ENCODE data around the gene PRRC2C.
"Not testable (repeated sequence)": the region's sequence is repeated elsewhere in the genome, so short reads cannot be mapped to it uniquely, and the experiment has no call there.

The PRRC2C gene

GRCh38 chr1:171509191-171509590 lies 23.9 kb downstream of the PRRC2C start:
- in situ Hi-C loops (cut with MboI; ENCODE audit: low sequenced_read_pairs), result no loop called here
- Histone ChIP-seq H3K36me3 (replicated peaks) (peaks cover 16% of the 10 kb centered on the region), H3K4me3 (no peak overlapping the region), H3K4me1 (peaks cover 11% of the 10 kb centered on the region), H3K9me3 (no peaks in the 10 kb centered on the region), H3K27me3 (ENCODE audit: low read depth) (no peaks in the 10 kb centered on the region)
- no peak for DNase-seq (ENCODE audit: low spot score in 2 of 2)

DNA sequence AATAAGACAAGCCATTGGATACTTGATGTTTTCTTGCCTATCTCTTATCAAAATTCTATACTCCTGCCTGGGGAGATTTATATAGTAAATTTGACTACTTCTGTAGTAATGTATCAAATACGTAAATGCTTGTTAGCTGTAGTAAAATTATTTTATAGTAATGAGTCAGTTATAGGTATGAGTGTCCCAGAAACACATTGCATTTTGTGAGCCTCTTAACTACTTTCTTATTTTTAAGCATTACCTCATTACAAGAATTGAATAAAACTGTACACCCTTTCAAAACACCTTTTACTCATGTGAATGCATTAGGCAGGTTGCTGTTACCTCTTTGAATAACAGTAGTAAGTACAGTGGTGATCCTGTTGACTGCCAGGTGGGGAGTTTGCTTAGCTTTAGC lies 28.4 kb downstream of the PRRC2C start:
- no peak for DNase-seq (ENCODE audit: low spot score in 2 of 2)
- no peaks in the 10 kb centered on the region for H3K27me3 ChIP-seq (ENCODE audit: low read depth)
- peaks cover 54% of the 10 kb centered on the region for H3K36me3 ChIP-seq (replicated peaks)
- no peaks in the 10 kb centered on the region for H3K4me1 ChIP-seq
- H3K9me3 ChIP-seq, result no peaks in the 10 kb centered on the region
- in situ Hi-C loops (cut with MboI; ENCODE audit: low sequenced_read_pairs), result no loop called here
- no peak overlapping the region for H3K4me3 ChIP-seq

DNA sequence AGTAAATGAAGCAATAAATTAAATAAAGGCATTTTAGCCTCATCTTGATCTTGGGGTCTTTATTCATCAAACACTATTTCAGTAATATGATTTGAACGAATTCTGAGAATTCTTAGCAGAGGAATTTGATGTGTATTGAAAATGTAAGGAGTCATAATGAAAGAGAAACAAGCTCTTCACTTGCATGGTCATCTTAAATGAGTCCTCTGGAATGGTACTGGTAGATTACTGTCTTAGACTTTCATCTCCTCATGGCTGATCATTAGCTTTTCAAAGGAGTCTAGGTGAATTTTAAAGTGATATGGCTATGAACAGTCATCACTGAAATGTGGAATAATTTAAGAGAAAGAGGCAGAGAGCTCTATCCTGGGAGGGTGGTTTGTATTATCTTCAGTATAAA lies 30.0 kb downstream of the PRRC2C start:
- H3K36me3 ChIP-seq (replicated peaks), result peaks cover 68% of the 10 kb centered on the region

GRCh38 chr1:171515741-171516140 lies 30.4 kb downstream of the PRRC2C start:
- no peak for DNase-seq (ENCODE audit: low spot score in 2 of 2)
- no peak overlapping the region for H3K4me3 ChIP-seq
- H3K36me3 ChIP-seq (replicated peaks), result peaks cover 68% of the 10 kb centered on the region
- H3K9me3 ChIP-seq, result no peaks in the 10 kb centered on the region
- in situ Hi-C loops (cut with MboI; ENCODE audit: low sequenced_read_pairs), result no loop called here
- H3K4me1 ChIP-seq, result no peaks in the 10 kb centered on the region
- no peaks in the 10 kb centered on the region for H3K27me3 ChIP-seq (ENCODE audit: low read depth)

More for the DNA sequence above, 30.0 kb downstream of the PRRC2C start:
- DNase-seq (ENCODE audit: low spot score in 2 of 2), result no peak
- no peaks in the 10 kb centered on the region for H3K27me3 ChIP-seq (ENCODE audit: low read depth)
- no peak overlapping the region for H3K4me3 ChIP-seq
- H3K4me1 ChIP-seq, result no peaks in the 10 kb centered on the region
- in situ Hi-C loops (cut with MboI; ENCODE audit: low sequenced_read_pairs), result no loop called here
- no peaks in the 10 kb centered on the region for H3K9me3 ChIP-seq

- DNase-seq (ENCODE audit: low spot score in 2 of 2), result no peak
- H3K9me3 ChIP-seq, result no peaks in the 10 kb centered on the region
- H3K4me1 ChIP-seq, result no peaks in the 10 kb centered on the region
- no peaks in the 10 kb centered on the region for H3K27me3 ChIP-seq (ENCODE audit: low read depth)
- H3K36me3 ChIP-seq (replicated peaks), result peaks cover 84% of the 10 kb centered on the region
- no peak overlapping the region for H3K4me3 ChIP-seq
- in situ Hi-C loops (cut with MboI; ENCODE audit: low sequenced_read_pairs), result no loop called here
Observed at GRCh38 chr1:171521567-171521966, 36.2 kb downstream of the PRRC2C start.

DNA sequence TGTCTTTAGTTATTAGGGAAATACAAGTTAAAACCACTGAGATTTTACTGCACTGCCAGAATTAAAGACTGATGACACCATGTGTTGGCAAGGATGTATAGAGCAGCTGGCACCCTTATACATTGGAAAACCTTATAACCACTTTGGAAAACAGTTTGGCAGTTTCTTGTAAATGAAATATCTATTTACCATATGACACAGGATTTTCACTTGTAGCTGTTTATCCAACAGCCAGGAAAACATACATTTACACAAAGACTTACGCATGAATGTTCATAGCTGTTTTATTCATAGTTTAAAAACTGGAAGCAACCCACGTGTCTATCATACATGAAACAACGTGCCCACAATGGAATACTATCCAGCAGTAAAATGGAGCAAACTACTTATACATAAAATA lies 45.3 kb downstream of the PRRC2C start:
- H3K36me3 ChIP-seq (replicated peaks), result peaks cover 80% of the 10 kb centered on the region
- H3K4me3 ChIP-seq, result no peak overlapping the region

GRCh38 chr1:171532520-171532919 lies 47.2 kb downstream of the PRRC2C start:
- Histone ChIP-seq H3K27me3 (ENCODE audit: low read depth) (no peaks in the 10 kb centered on the region), H3K4me1 (no peaks in the 10 kb centered on the region), H3K36me3 (replicated peaks) (peaks cover 94% of the 10 kb centered on the region), H3K9me3 (no peaks in the 10 kb centered on the region), H3K4me3 (no peak overlapping the region)
- DNase-seq (ENCODE audit: low spot score in 2 of 2), result no peak
- in situ Hi-C loops (cut with MboI; ENCODE audit: low sequenced_read_pairs), result no loop called here

More for the DNA sequence above, 45.3 kb downstream of the PRRC2C start:
- Histone ChIP-seq H3K27me3 (ENCODE audit: low read depth) (no peaks in the 10 kb centered on the region), H3K4me1 (no peaks in the 10 kb centered on the region), H3K9me3 (no peaks in the 10 kb centered on the region)
- in situ Hi-C loops (cut with MboI; ENCODE audit: low sequenced_read_pairs), result no loop called here
- no peak for DNase-seq (ENCODE audit: low spot score in 2 of 2)

- DNase-seq (ENCODE audit: low spot score in 2 of 2), result no peak
- no peaks in the 10 kb centered on the region for H3K27me3 ChIP-seq (ENCODE audit: low read depth)
- H3K9me3 ChIP-seq, result no peaks in the 10 kb centered on the region
- in situ Hi-C loops (cut with MboI; ENCODE audit: low sequenced_read_pairs), result no loop called here
- H3K4me1 ChIP-seq, result no peaks in the 10 kb centered on the region
- H3K36me3 ChIP-seq (replicated peaks), result peaks cover 85% of the 10 kb centered on the region
- H3K4me3 ChIP-seq, result no peak overlapping the region
Observed at GRCh38 chr1:171545523-171545922, 60.2 kb downstream of the PRRC2C start.

DNA sequence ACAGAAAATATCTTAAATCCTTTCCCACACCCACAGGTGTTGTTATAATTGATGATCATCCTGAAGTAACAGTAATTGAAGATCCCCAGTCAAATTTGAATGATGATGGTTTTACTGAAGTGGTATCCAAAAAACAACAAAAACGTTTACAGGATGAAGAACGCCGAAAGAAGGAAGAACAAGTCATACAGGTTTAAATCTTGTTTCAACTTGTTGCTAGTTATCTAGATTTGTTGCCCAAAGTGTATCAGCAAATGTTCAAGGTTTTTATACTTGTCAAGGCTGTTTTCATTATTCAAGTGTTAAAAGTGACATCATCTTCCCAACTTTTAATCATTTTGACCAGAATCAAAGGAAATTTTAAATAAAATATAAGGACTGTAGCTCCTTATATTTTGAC lies 64.7 kb downstream of the PRRC2C start:
- in situ Hi-C loops (cut with MboI; ENCODE audit: low sequenced_read_pairs), result no loop called here
- no peaks in the 10 kb centered on the region for H3K9me3 ChIP-seq
- H3K4me1 ChIP-seq, result no peaks in the 10 kb centered on the region
- no peak for DNase-seq (ENCODE audit: low spot score in 2 of 2)
- H3K36me3 ChIP-seq (replicated peaks), result peaks cover 68% of the 10 kb centered on the region
- no peaks in the 10 kb centered on the region for H3K27me3 ChIP-seq (ENCODE audit: low read depth)
- H3K4me3 ChIP-seq, result no peak overlapping the region

DNA sequence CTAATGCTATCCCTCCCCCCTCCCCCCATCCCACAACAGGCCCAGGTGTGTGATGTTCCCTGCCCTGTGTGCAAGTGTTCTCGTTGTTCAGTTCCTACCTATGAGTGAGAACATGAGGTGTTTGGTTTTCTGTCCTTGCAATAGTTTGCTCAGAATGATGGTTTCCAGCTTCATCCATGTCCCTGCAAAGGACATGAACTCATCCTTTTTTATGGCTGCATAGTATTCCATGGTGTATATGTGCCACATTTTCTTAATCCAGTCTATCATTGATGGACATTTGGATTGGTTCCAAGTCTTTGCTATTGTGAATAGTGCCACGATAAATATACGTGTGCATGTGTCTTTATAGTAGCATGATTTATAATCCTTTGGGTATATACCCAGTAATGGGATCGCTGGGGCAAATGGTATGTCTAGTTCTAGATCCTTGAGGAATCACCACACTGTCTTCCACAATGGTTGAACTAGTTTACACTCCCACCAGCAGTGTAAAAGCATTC lies 65.3 kb downstream of the PRRC2C start:
- DNase-seq (ENCODE audit: low spot score in 2 of 2); in situ Hi-C loops (cut with MboI; ENCODE audit: low sequenced_read_pairs); H3K4me3 ChIP-seq; H3K9me3 ChIP-seq; H3K27me3 ChIP-seq (ENCODE audit: low read depth); H3K4me1 ChIP-seq: not testable (repeated sequence)
- peaks cover 67% of the 10 kb centered on the region for H3K36me3 ChIP-seq (replicated peaks)

DNA sequence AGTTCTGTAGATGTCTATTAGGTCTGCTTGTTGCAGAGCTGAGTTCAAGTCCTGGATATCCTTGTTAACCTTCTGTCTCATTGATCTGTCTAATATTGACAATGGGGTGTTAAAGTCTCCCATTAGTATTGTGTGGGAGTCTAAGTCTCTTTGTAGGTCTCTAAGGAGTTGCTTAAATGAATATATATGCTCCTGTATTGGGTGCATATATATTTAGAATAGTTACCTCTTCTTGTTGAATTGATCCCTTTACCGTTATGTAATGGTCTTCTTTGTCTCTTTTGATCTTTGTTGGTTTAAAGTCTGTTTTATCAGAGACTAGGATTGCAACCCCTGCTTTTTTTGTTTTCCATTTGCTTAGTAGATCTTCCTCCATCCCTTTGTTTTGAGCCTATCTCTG lies 68.6 kb downstream of the PRRC2C start:
- H3K27me3 ChIP-seq (ENCODE audit: low read depth); H3K9me3 ChIP-seq; DNase-seq (ENCODE audit: low spot score in 2 of 2); H3K4me1 ChIP-seq; in situ Hi-C loops (cut with MboI; ENCODE audit: low sequenced_read_pairs); H3K4me3 ChIP-seq: not testable (repeated sequence)
- H3K36me3 ChIP-seq (replicated peaks), result peaks cover 71% of the 10 kb centered on the region

DNA sequence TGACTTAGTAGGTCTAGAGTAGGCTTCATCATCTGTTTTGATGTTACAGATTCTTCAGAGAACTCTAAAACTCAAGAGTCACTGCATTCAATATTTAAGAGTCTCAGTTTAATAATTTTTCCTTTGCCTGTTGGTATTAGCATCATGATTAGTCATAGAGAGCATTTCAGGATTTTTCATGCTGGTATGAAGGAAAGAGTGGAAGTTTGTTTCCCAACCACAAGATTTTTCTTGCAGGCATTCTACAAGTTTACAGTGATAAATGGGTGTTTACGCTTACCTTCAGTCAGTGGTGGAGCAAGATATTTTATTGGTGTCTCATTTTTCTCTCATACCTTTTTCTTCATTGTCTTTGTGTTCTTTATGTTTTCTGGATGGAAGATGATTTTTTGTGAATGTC lies 78.3 kb downstream of the PRRC2C start:
- in situ Hi-C loops (cut with MboI; ENCODE audit: low sequenced_read_pairs), result no loop called here
- H3K4me1 ChIP-seq, result no peaks in the 10 kb centered on the region
- no peaks in the 10 kb centered on the region for H3K9me3 ChIP-seq
- H3K4me3 ChIP-seq, result no peak overlapping the region
- peaks cover 93% of the 10 kb centered on the region for H3K36me3 ChIP-seq (replicated peaks)
- DNase-seq (ENCODE audit: low spot score in 2 of 2), result no peak
- H3K27me3 ChIP-seq (ENCODE audit: low read depth), result no peaks in the 10 kb centered on the region

DNA sequence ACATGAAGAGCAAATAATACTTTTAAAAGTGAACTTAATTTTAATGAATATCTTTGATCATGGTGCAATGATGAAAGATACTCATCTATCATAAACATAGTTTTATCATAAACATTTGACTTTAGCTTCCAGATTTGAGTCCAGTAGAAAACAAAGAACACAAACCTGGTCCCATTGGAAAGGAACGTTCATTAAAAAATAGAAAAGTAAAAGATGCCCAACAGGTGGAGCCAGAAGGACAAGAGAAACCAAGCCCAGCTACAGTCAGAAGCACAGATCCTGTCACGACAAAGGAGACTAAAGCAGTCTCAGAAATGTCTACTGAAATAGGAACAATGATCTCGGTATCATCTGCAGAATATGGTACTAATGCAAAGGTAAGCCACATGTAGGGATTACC lies 81.1 kb downstream of the PRRC2C start:
- Histone ChIP-seq H3K9me3 (no peaks in the 10 kb centered on the region), H3K4me1 (no peaks in the 10 kb centered on the region), H3K4me3 (no peak overlapping the region), H3K36me3 (replicated peaks) (peaks cover 90% of the 10 kb centered on the region), H3K27me3 (ENCODE audit: low read depth) (no peaks in the 10 kb centered on the region)
- DNase-seq (ENCODE audit: low spot score in 2 of 2), result no peak
- in situ Hi-C loops (cut with MboI; ENCODE audit: low sequenced_read_pairs), result no loop called here

DNA sequence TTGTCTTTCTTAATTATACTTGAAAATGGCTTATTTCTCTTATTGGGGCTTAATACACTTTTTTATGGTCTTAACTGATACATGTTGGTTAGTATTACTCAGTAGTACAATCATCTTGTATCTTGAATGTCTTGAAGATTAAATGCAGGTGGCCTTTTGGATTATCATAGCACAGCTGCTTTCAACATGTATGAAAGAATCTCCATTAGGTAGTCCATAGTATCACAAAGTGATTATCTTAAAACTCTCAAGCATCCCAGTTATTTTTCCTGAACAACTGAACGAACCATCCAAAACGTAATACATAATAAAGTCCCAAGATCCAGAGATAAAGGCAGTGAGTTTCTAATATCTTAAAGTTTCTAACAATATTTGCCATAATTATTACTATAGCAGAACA lies 85.0 kb downstream of the PRRC2C start:
- H3K36me3 ChIP-seq (replicated peaks), result peaks cover 79% of the 10 kb centered on the region
- in situ Hi-C loops (cut with MboI; ENCODE audit: low sequenced_read_pairs), result no loop called here
- no peak overlapping the region for H3K4me3 ChIP-seq
- H3K4me1 ChIP-seq, result no peaks in the 10 kb centered on the region
- DNase-seq (ENCODE audit: low spot score in 2 of 2), result no peak
- no peaks in the 10 kb centered on the region for H3K9me3 ChIP-seq
- H3K27me3 ChIP-seq (ENCODE audit: low read depth), result no peaks in the 10 kb centered on the region

GRCh38 chr1:171576144-171576543 lies 90.8 kb downstream of the PRRC2C start:
- DNase-seq (ENCODE audit: low spot score in 2 of 2), result no peak
- Histone ChIP-seq H3K27me3 (ENCODE audit: low read depth) (no peaks in the 10 kb centered on the region), H3K4me3 (no peak overlapping the region), H3K4me1 (no peaks in the 10 kb centered on the region), H3K9me3 (no peaks in the 10 kb centered on the region), H3K36me3 (replicated peaks) (peaks cover 80% of the 10 kb centered on the region)
- in situ Hi-C loops (cut with MboI; ENCODE audit: low sequenced_read_pairs), result no loop called here
